Neural crest cell (in vitro differentiated cells): ENCODE results near the gene EFL1. TPM values are rescaled to one million over a fixed set of nuclear protein-coding genes. Genes with fewer than 3 reads are reported as not detected.
"Not testable (repeated sequence)": the region's sequence is repeated elsewhere in the genome, so short reads cannot be mapped to it uniquely, and the experiment has no call there.

ENCODE experiments used
- DNase-seq: peaks from one replicate; pipeline ENCODE4 v3.0.0; 2021; ENCODE audit warnings: low read depth, mixed read lengths, low spot score
- H3K27ac Mint-ChIP-seq: one replicate; pipeline ENCODE4 v1.8.0; 2021; ENCODE audit warnings: mild to moderate bottlenecking, mixed read lengths; ENCODE audit not compliant: unreplicated experiment
- H3K27me3 Mint-ChIP-seq: 2 replicates; pipeline ENCODE4 v1.8.0; 2021; ENCODE audit warnings: low read depth, mild to moderate bottlenecking, mixed read lengths
- H3K36me3 Mint-ChIP-seq: 2 replicates; pipeline ENCODE4 v1.8.0; 2021; ENCODE audit warnings: low read depth, mild to moderate bottlenecking, mixed read lengths
- H3K4me1 Mint-ChIP-seq: 2 replicates; pipeline ENCODE4 v1.8.0; 2021; ENCODE audit warnings: mixed read lengths
- H3K4me3 Mint-ChIP-seq: one replicate; pipeline ENCODE4 v1.8.0; 2021; ENCODE audit warnings: mild to moderate bottlenecking, mixed read lengths
- H3K9me3 Mint-ChIP-seq: 2 replicates; pipeline ENCODE4 v1.8.0; 2021; ENCODE audit warnings: mixed read lengths
- CTCF ChIP-seq: fragments of 200-600 bp; sonication (generic); conservative IDR thresholded peaks from 2 replicates; pipeline ENCODE4 v1.5.0; 2021; ENCODE audit warnings: antibody characterized with exemption, mild to moderate bottlenecking
- long read RNA-seq: library from polyadenylated mRNA; unstranded; transcript quantifications from one replicate; pipeline ENCODE4 v2.0.0, GENCODE V29; 2020
- total RNA-seq: library from RNA; stranded (reverse); gene quantifications from 2 replicates; pipeline ENCODE4 v1.2.1, GENCODE V29; 2021

Gene EFL1
- 28.0 and 28.5 TPM in 2 replicates for total RNA-seq
- long read RNA-seq, transcript EFL1-201 (20 exons, 3,675 nt): major isoform, 38 of 93 reads
- long read RNA-seq, partial matches to known transcripts: 44 of 93 reads
- long read RNA-seq, other reads (novel, unspliced or antisense): 11 of 93 reads

GRCh38 chr15:82262422-82263026 lies at the start of gene EFL1, which contains the start of gene SAXO2:
Gene EFL1 (minus strand): TSS chr15:82262734. CDS start chr15:82261778, 956 bp downstream.
Gene SAXO2 (plus strand): TSS chr15:82262818. CDS start chr15:82262880, 62 bp downstream.
- H3K9me3 Mint-ChIP-seq: no peaks in the 10 kb centered on the region
- H3K27me3 Mint-ChIP-seq: no peaks in the 10 kb centered on the region
- H3K4me1 Mint-ChIP-seq: peaks cover 28% of the 10 kb centered on the region
- H3K4me3 Mint-ChIP-seq: peak within 1 kb of the TSS; percentile 93
- peak within 1 kb of the TSS; percentile 95 for H3K27ac Mint-ChIP-seq
- TF ChIP-seq CTCF: no peak
- peaks cover 3% of the 10 kb centered on the region for H3K36me3 Mint-ChIP-seq
- DNase-seq: peak; percentile 88

- not testable (repeated sequence) for H3K27ac Mint-ChIP-seq, H3K36me3 Mint-ChIP-seq, H3K9me3 Mint-ChIP-seq, H3K4me3 Mint-ChIP-seq, DNase-seq, H3K4me1 Mint-ChIP-seq
- peaks cover 10% of the 10 kb centered on the region for H3K27me3 Mint-ChIP-seq
Measured at GRCh38 chr15:82311321-82311720, 48.8 kb upstream of the EFL1 start.

- Mint-ChIP-seq H3K4me3 (no peak overlapping the region), H3K27ac (no peak overlapping the region), H3K36me3 (no peaks in the 10 kb centered on the region), H3K9me3 (peaks cover 4% of the 10 kb centered on the region), H3K27me3 (peaks cover 10% of the 10 kb centered on the region), H3K4me1 (no peaks in the 10 kb centered on the region)
- TF ChIP-seq CTCF: no peak
- DNase-seq: no peak
Measured at GRCh38 chr15:82309802-82310201, 47.3 kb upstream of the EFL1 start.

GRCh38 chr15:82307714-82308081 lies 45.2 kb upstream of the EFL1 start:
- H3K36me3 Mint-ChIP-seq: no peaks in the 10 kb centered on the region
- H3K27ac Mint-ChIP-seq: no peak overlapping the region
- TF ChIP-seq CTCF: no peak
- peaks cover 4% of the 10 kb centered on the region for H3K9me3 Mint-ChIP-seq
- peaks cover 10% of the 10 kb centered on the region for H3K27me3 Mint-ChIP-seq
- no peak overlapping the region for H3K4me3 Mint-ChIP-seq
- no peaks in the 10 kb centered on the region for H3K4me1 Mint-ChIP-seq
- no peak for DNase-seq

GRCh38 chr15:82306791-82307713 lies 44.5 kb upstream of the EFL1 start:
- Mint-ChIP-seq H3K4me1 (peaks cover 1% of the 10 kb centered on the region), H3K27me3 (peaks cover 10% of the 10 kb centered on the region), H3K4me3 (no peak overlapping the region), H3K9me3 (peaks cover 4% of the 10 kb centered on the region), H3K36me3 (no peaks in the 10 kb centered on the region), H3K27ac (no peak overlapping the region)
- DNase-seq: no peak
- TF ChIP-seq CTCF: no peak

- H3K27ac Mint-ChIP-seq: no peak overlapping the region
- peaks cover 4% of the 10 kb centered on the region for H3K27me3 Mint-ChIP-seq
- no peak for DNase-seq
- peaks cover 3% of the 10 kb centered on the region for H3K9me3 Mint-ChIP-seq
- H3K4me3 Mint-ChIP-seq: no peak overlapping the region
- no peaks in the 10 kb centered on the region for H3K36me3 Mint-ChIP-seq
- peaks cover 6% of the 10 kb centered on the region for H3K4me1 Mint-ChIP-seq
- TF ChIP-seq CTCF: no peak
Measured at GRCh38 chr15:82305621-82306048, 43.1 kb upstream of the EFL1 start.
